ENCODE data around the gene TRH. TPM values are rescaled to one million over a fixed set of nuclear protein-coding genes. Genes with fewer than 3 reads are reported as not detected.

TRH gene
- total RNA-seq, 1 experiment from 2014 or later: not detected

- no peak for TF ChIP-seq CTCF (IDR thresholded peaks at IDR 0.05; ENCODE audit: unreplicated experiment)
- peaks cover 73% of the 10 kb centered on the region for H3K27me3 Mint-ChIP-seq (ENCODE audit: unreplicated experiment)
- no peak for DNase-seq
- H3K4me1 Mint-ChIP-seq (ENCODE audit: low read depth, unreplicated experiment): peaks cover under 1% of the 10 kb centered on the region
- H3K36me3 Mint-ChIP-seq (ENCODE audit: insufficient read depth, unreplicated experiment): no peaks in the 10 kb centered on the region
- no TSS peak for BruUV-seq (replicated peaks)
- H3K9me3 Mint-ChIP-seq (ENCODE audit: low read depth, unreplicated experiment): peaks cover 3% of the 10 kb centered on the region
- no peak overlapping the region for H3K4me3 Mint-ChIP-seq (ENCODE audit: low read depth, unreplicated experiment)
- intact Hi-C loops (cut with micrococcal nuclease; ENCODE audit: unreplicated experiment): no loop called here
- CTCF ChIA-PET: interaction anchor here (1.1 kb wide), 1 partner anchor 164 kb away, joined by 3 read pairs; no protein-coding TSS in a partner anchor
- H3K27ac Mint-ChIP-seq (ENCODE audit: unreplicated experiment): no peak overlapping the region
These were observed 26.8 kb upstream of the TRH start for GRCh38 chr3:129947538-129948240.

DNA sequence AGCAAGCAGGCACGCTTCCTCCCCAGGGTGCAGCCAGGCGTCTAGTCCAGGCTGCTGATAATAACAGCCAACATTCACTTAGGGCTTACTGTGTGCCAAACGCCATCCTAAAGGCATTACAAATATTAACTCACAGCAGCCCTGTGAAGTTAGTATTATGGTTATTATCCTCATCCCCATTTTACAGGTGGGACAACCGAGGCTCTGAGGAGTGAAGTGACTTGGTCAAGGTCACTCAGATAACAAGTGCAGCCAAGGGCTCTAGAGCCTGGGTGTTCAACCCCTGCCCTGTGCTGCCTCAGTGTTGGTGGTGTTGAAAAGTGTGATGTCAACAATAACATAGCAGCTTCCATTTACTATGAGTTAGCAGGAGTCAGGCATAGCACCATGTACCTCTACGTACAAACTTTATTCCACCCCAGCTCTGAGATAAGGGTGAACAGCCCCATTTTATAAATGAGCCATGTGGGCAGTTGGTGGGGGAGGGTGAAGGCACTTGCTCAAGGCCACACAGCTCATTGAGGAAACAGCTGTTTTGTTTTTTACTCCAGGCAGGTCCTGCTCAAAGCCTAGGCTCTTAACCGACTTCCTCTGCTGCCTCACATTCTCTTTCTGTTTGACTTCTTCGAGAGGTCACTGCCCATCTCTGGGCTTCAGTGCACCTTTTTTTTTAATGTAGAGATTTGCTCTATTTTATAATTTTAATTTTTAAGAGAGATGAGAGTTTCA is 24.0 kb upstream of the TRH start:
- no TSS peak for BruUV-seq (replicated peaks)
- CTCF ChIA-PET: interaction anchor here (0.6 to 0.7 kb wide), 2 partner anchors 8 to 104 kb away, joined by 3 to 7 read pairs; no protein-coding TSS in a partner anchor
- intact Hi-C loops (cut with micrococcal nuclease; ENCODE audit: unreplicated experiment): no loop called here

GRCh38 chr3:129952556-129953355 is 21.8 kb upstream of the TRH start:
- H3K36me3 Mint-ChIP-seq (ENCODE audit: insufficient read depth, unreplicated experiment): no peaks in the 10 kb centered on the region
- peaks cover 77% of the 10 kb centered on the region for H3K27me3 Mint-ChIP-seq (ENCODE audit: unreplicated experiment)
- no peak for TF ChIP-seq CTCF (IDR thresholded peaks at IDR 0.05; ENCODE audit: unreplicated experiment)
- no peak for DNase-seq
- BruUV-seq (replicated peaks): no TSS peak
- CTCF ChIA-PET: no interaction called here
- intact Hi-C loops (cut with micrococcal nuclease; ENCODE audit: unreplicated experiment): no loop called here
- H3K27ac Mint-ChIP-seq (ENCODE audit: unreplicated experiment): no peak overlapping the region
- H3K9me3 Mint-ChIP-seq (ENCODE audit: low read depth, unreplicated experiment): peaks cover 2% of the 10 kb centered on the region
- H3K4me3 Mint-ChIP-seq (ENCODE audit: low read depth, unreplicated experiment): no peak overlapping the region
- no peaks in the 10 kb centered on the region for H3K4me1 Mint-ChIP-seq (ENCODE audit: low read depth, unreplicated experiment)

More for the DNA sequence above, 24.0 kb upstream of the TRH start:
- TF ChIP-seq CTCF (IDR thresholded peaks at IDR 0.05; ENCODE audit: unreplicated experiment): no peak
- Mint-ChIP-seq H3K9me3 (ENCODE audit: low read depth, unreplicated experiment) (peaks cover 3% of the 10 kb centered on the region), H3K27me3 (ENCODE audit: unreplicated experiment) (peaks cover 81% of the 10 kb centered on the region), H3K4me3 (ENCODE audit: low read depth, unreplicated experiment) (no peak overlapping the region), H3K36me3 (ENCODE audit: insufficient read depth, unreplicated experiment) (no peaks in the 10 kb centered on the region), H3K4me1 (ENCODE audit: low read depth, unreplicated experiment) (no peaks in the 10 kb centered on the region), H3K27ac (ENCODE audit: unreplicated experiment) (no peak overlapping the region)
- no peak for DNase-seq

- Mint-ChIP-seq H3K27me3 (ENCODE audit: unreplicated experiment) (peaks cover 77% of the 10 kb centered on the region), H3K36me3 (ENCODE audit: insufficient read depth, unreplicated experiment) (no peaks in the 10 kb centered on the region), H3K9me3 (ENCODE audit: low read depth, unreplicated experiment) (no peaks in the 10 kb centered on the region), H3K4me3 (ENCODE audit: low read depth, unreplicated experiment) (no peak overlapping the region), H3K4me1 (ENCODE audit: low read depth, unreplicated experiment) (no peaks in the 10 kb centered on the region), H3K27ac (ENCODE audit: unreplicated experiment) (no peak overlapping the region)
- no TSS peak for BruUV-seq (replicated peaks)
- CTCF ChIA-PET: interaction anchor here (0.6 kb wide), 1 partner anchor 14 kb away, joined by 7 read pairs; no protein-coding TSS in a partner anchor
- no peak for TF ChIP-seq CTCF (IDR thresholded peaks at IDR 0.05; ENCODE audit: unreplicated experiment)
- no peak for DNase-seq
- intact Hi-C loops (cut with micrococcal nuclease; ENCODE audit: unreplicated experiment): no loop called here
These were observed 20.9 kb upstream of the TRH start for GRCh38 chr3:129953621-129954020.

Data from Calu3 (cell line).